HEK293 (cell line): Measurements from ENCODE around the gene RRAGC.

Source experiments
- FEZF1 ChIP-seq: fragments of 450-650 bp; formaldehyde crosslinking; IDR thresholded peaks from 2 replicates; pipeline ENCODE4 v1.5.1; 2016; ENCODE audit warnings: missing biosample characterization, missing genetic modification characterization
- ZNF266 ChIP-seq: fragments of 450-650 bp; formaldehyde crosslinking; IDR thresholded peaks from 2 replicates; pipeline ENCODE4 v1.5.1; 2016; ENCODE audit warnings: missing biosample characterization, missing genetic modification characterization, low read depth
- TF ChIP-seq, protein P1 (sequence below): fragments of 450-650 bp; formaldehyde crosslinking; IDR thresholded peaks from 2 replicates; pipeline ENCODE4 v1.5.1; 2016; ENCODE audit warnings: missing biosample characterization, missing genetic modification characterization

DNA sequence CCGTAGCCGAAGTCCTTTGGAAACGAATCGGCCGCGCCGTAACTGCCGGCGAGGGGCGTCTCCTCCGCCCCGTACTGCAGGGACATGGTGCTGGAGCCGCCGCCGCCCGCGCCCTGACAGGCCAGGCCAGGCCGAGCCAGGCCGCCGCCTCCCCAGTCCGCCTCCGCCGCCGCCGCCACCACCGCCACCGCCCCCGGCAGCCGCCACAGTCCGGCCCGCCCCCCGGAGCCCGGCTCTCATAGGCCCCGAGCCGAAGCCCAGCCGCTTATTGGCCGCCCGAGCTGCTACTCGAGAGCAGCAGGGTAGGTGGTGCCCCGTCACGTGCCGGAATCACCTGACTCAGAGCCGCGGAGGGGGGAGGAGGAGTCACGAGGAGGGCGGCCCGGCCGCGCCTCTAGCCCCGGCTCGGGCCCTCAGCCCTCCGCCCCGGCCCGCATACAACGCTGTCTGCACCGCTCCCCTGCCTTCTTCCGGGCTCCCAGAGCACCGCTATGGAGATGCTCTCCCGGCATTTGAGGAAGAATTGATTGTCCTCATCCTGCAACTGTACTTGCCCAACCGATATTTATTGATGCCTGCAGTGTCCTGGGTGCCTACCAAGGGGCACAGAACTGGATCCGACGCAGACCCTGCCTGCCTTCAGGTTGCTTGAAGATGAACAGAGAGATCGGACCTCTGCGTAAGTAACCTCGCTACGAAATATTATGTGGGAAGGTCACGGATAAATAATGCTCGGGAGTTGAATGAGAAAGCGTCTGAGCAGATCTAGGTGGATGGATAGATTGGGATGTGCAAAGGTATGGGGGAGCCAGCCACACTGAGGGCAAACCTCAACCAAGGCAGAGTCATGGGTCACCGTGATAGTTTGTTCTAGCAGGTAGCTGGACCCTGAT is at the start of gene RRAGC:
- TF ChIP-seq, protein P1, sequence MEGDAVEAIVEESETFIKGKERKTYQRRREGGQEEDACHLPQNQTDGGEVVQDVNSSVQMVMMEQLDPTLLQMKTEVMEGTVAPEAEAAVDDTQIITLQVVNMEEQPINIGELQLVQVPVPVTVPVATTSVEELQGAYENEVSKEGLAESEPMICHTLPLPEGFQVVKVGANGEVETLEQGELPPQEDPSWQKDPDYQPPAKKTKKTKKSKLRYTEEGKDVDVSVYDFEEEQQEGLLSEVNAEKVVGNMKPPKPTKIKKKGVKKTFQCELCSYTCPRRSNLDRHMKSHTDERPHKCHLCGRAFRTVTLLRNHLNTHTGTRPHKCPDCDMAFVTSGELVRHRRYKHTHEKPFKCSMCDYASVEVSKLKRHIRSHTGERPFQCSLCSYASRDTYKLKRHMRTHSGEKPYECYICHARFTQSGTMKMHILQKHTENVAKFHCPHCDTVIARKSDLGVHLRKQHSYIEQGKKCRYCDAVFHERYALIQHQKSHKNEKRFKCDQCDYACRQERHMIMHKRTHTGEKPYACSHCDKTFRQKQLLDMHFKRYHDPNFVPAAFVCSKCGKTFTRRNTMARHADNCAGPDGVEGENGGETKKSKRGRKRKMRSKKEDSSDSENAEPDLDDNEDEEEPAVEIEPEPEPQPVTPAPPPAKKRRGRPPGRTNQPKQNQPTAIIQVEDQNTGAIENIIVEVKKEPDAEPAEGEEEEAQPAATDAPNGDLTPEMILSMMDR (tag by site-specific recombination): no peak; the same call in 1 of the 2 replicates
- TF ChIP-seq ZNF266 (tag by site-specific recombination) (no peak), FEZF1 (no peak)
